Measurements from ENCODE around the gene BEST4. TPM values are rescaled to one million over a fixed set of nuclear protein-coding genes. Genes with fewer than 3 reads are reported as not detected.
"Not testable (repeated sequence)": the region's sequence is repeated elsewhere in the genome, so short reads cannot be mapped to it uniquely, and the experiment has no call there.

Gene BEST4
- total and polyA plus RNA-seq, 10 donors: 0.16 to 0.89 (median 0.40) TPM; not detected in 3

DNA sequence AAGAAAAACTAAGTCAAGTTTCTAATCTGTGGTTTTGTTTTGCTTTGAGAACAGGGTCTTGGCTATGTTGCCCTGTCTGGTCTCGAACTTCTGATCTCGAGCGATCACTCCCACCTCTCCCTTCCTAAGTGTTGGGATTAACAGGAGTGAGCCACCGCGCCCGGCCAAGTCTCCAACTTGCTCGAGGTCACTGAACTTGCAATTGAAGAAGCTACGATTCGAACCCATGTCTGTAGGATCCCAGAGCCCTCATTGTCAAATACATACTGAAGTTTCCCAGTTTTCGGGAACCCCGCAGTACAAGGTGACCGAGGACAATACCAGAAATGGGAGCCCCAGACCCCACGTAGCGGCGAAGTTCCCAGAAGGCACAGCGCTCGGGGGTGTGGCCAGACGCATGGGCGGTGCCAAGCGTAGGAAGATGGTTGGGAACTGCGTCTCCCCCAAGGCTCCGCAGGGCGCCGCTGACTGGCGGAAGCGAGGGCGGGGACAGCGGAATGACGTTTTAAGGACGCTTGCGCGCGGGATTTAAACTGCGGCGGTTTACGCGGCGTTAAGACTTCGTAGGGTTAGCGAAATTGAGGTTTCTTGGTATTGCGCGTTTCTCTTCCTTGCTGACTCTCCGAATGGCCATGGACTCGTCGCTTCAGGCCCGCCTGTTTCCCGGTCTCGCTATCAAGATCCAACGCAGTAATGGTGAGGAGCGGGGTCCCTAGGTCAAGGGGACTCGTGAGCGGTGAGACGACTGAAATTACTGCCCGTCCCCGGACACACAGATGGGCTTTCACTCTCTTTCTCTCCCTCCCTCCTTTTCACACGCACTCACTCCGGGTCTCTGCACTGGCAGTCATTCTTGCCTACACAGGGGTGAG is 48.4 kb downstream of the BEST4 start, which contains the start of gene KIF2C:
TSS of gene KIF2C (plus strand) at position 531 of the 872 bp plus-strand sequence. CDS start at position 627, 96 bp downstream.
- TF ChIP-seq, protein P1, sequence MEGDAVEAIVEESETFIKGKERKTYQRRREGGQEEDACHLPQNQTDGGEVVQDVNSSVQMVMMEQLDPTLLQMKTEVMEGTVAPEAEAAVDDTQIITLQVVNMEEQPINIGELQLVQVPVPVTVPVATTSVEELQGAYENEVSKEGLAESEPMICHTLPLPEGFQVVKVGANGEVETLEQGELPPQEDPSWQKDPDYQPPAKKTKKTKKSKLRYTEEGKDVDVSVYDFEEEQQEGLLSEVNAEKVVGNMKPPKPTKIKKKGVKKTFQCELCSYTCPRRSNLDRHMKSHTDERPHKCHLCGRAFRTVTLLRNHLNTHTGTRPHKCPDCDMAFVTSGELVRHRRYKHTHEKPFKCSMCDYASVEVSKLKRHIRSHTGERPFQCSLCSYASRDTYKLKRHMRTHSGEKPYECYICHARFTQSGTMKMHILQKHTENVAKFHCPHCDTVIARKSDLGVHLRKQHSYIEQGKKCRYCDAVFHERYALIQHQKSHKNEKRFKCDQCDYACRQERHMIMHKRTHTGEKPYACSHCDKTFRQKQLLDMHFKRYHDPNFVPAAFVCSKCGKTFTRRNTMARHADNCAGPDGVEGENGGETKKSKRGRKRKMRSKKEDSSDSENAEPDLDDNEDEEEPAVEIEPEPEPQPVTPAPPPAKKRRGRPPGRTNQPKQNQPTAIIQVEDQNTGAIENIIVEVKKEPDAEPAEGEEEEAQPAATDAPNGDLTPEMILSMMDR (IDR thresholded peaks at IDR 0.05 in 8 of 11, conservative IDR thresholded peaks at IDR 0.05 in 3 of 11): peak in 5 of 11 experiments; percentile 13 to 65 (median 47)
- peak; percentile 94 to 97 (median 96) for TF ChIP-seq POLR2AphosphoS5 (IDR thresholded peaks at IDR 0.05)
- peak in 2 of 3 donors; percentile 21 to 25 for TF ChIP-seq POLR2A (IDR thresholded peaks at IDR 0.05)
- peaks cover 0 to 9% (median 0%) of the 10 kb centered on the region in 6 donors for H3K36me3 ChIP-seq
- H3K4me1 ChIP-seq: peaks cover 4 to 19% (median 14%) of the 10 kb centered on the region in 6 donors
- no peaks in the 10 kb centered on the region for H3K9me3 ChIP-seq
- H3K27me3 ChIP-seq (replicated peaks in 1 of 7): no peaks in the 10 kb centered on the region
- H3K4me3 ChIP-seq: peak within 1 kb of the TSS; percentile 39 to 73 (median 48)
- peak; percentile 99 for DNase-seq
- WGBS, 5 donors: 0% methylated on average over 41 to 57 of the region's 57 CpGs
- H3K27ac ChIP-seq: peak within 1 kb of the TSS; percentile 85 to 93 (median 90)
- intact Hi-C loops (cut with DNase I; ENCODE audit: low total_unique reads): loop anchor here (10.0 kb wide), 1 partner anchor 45 kb away; the partner anchor contains the start of gene BEST4

GRCh38 chr1:44738953-44739306 is 49.0 kb downstream of the BEST4 start:
- H3K36me3 ChIP-seq; H3K9me3 ChIP-seq; DNase-seq; H3K27me3 ChIP-seq (replicated peaks in 1 of 7): not testable (repeated sequence)
- peak overlapping the region; percentile 39 to 73 (median 48) for H3K4me3 ChIP-seq
- H3K27ac ChIP-seq: peak overlapping the region; percentile 85 to 93 (median 90)
- intact Hi-C loops (cut with DNase I; ENCODE audit: low total_unique reads): loop anchor here (10.0 kb wide), 1 partner anchor 46 kb away; the partner anchor contains the start of gene BEST4
- H3K4me1 ChIP-seq: peaks cover 4 to 19% (median 14%) of the 10 kb centered on the region in 6 donors
- 42 to 100% (median 77%) methylated on average over 1 of the region's 1 CpG for WGBS, 5 donors

DNA sequence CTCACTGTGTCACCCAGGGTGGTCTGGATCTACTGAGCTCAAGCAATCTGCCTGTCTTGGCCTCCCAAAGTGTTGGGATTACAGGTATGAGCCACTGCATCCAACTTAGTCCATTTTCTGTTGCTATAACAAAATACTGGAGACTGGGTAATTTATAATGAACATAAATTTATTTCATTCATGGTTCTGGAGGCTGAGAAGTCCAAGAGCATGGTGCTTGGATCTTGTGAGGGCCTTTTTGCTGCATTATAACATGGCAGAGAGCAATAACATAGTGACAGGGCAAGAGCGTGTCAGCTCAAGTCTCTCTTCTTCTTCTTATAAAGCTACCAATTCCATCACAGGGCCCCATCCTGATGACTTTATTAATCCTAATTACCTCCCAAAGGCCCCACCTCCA is 52.0 kb downstream of the BEST4 start:
- H3K27me3 ChIP-seq (replicated peaks in 1 of 7): no peaks in the 10 kb centered on the region
- TF ChIP-seq POLR2AphosphoS5 (IDR thresholded peaks at IDR 0.05) (no peak), POLR2A (IDR thresholded peaks at IDR 0.05) (no peak)
- TF ChIP-seq, protein P1 (IDR thresholded peaks at IDR 0.05 in 8 of 11, conservative IDR thresholded peaks at IDR 0.05 in 3 of 11): no peak
- no peaks in the 10 kb centered on the region for H3K9me3 ChIP-seq
- no peak overlapping the region for H3K27ac ChIP-seq
- no peak overlapping the region for H3K4me3 ChIP-seq
- WGBS, 5 donors: 88 to 100% (median 94%) methylated on average over 1 of the region's 1 CpG
- intact Hi-C loops (cut with DNase I; ENCODE audit: low total_unique reads): loop anchor here (10.0 kb wide), 1 partner anchor 49 kb away; the partner anchor contains the start of gene BEST4
- peaks cover 4 to 35% (median 20%) of the 10 kb centered on the region in 6 donors for H3K4me1 ChIP-seq
- no peaks in the 10 kb centered on the region for H3K36me3 ChIP-seq
- no peak for DNase-seq

GRCh38 chr1:44733784-44734183 is 54.2 kb downstream of the BEST4 start:
- TF ChIP-seq, protein P1 (IDR thresholded peaks at IDR 0.05 in 8 of 11, conservative IDR thresholded peaks at IDR 0.05 in 3 of 11): no peak
- no peak for TF ChIP-seq POLR2AphosphoS5 (IDR thresholded peaks at IDR 0.05)
- no peak for TF ChIP-seq POLR2A (IDR thresholded peaks at IDR 0.05)
- Histone ChIP-seq H3K4me3 (no peak overlapping the region), H3K4me1 (peaks cover 14 to 39% (median 27%) of the 10 kb centered on the region in 6 donors), H3K27me3 (replicated peaks in 1 of 7) (no peaks in the 10 kb centered on the region), H3K9me3 (no peaks in the 10 kb centered on the region), H3K36me3 (no peaks in the 10 kb centered on the region), H3K27ac (peak overlapping the region in 5 of 8 donors; percentile 2 to 47 (median 26))
- intact Hi-C loops (cut with DNase I; ENCODE audit: low total_unique reads): loop anchor here (10.0 kb wide), 1 partner anchor 51 kb away; the partner anchor contains the start of gene BEST4
- WGBS, 5 donors: 79 to 100% (median 94%) methylated on average over 1 of the region's 1 CpG
- no peak for DNase-seq

Small RNA genes lying within 50 kb of the gene (small RNA-seq; reads per million reads assigned to genes)
- gene SNORD38A (511 to 743 (median 539) reads per million in 4 donors), gene SNORD38B (0 reads per million in 4 donors), gene SNORD46 (2,579 to 3,281 (median 3,146) reads per million in 4 donors), gene SNORD55 (0 reads per million in 4 donors)

Other genes with a start within 250 kb of the BEST4 start
- 1 to 10 TPM; 4.3 to 7.5 (median 5.4) TPM for gene TMEM53, start 113.7 kb downstream of the BEST4 start, total RNA-seq
- 1 to 10 TPM; 4.9 to 5.7 (median 5.5) TPM for gene TMEM53, start 113.7 kb downstream of the BEST4 start, polyA plus RNA-seq
- gene ARMH1, start 113.5 kb downstream of the BEST4 start, total RNA-seq: 10 to 100 TPM; 12.2 to 24.7 (median 16.2) TPM
- gene ARMH1, start 113.5 kb downstream of the BEST4 start, polyA plus RNA-seq: 10 to 100 TPM; 43.9 to 86.0 (median 77.4) TPM
- not detected for gene RNU5D-1, start 57.0 kb downstream of the BEST4 start, total RNA-seq
- gene RNU5D-1, start 57.0 kb downstream of the BEST4 start, polyA plus RNA-seq: not detected
- 1 to 10 TPM; 1.6 to 6.6 (median 5.0) TPM for gene KIF2C, start 48.3 kb downstream of the BEST4 start, total RNA-seq
- gene KIF2C, start 48.3 kb downstream of the BEST4 start, polyA plus RNA-seq: 1 to 10 TPM; 1.4 to 7.6 (median 2.9) TPM
- gene RPS8, start 12.6 kb downstream of the BEST4 start, total RNA-seq: 1,000 to 10,000 TPM; 1,626 to 2,405 (median 2,159) TPM
- 1,000 to 10,000 TPM; 4,436 to 6,194 (median 5,972) TPM for gene RPS8, start 12.6 kb downstream of the BEST4 start, polyA plus RNA-seq
- gene PLK3, start 12.2 kb upstream of the BEST4 start, total RNA-seq: 10 to 100 TPM; 22.0 to 51.7 (median 33.1) TPM
- gene PLK3, start 12.2 kb upstream of the BEST4 start, polyA plus RNA-seq: 10 to 100 TPM; 14.7 to 24.6 (median 24.3) TPM
- 1 to 10 TPM in 2 of 7 donors, under 1 TPM in 2, not detected in 3; 0.82 to 2.1 (median 1.1) TPM for gene DYNLT4, start 19.2 kb upstream of the BEST4 start, total RNA-seq
- under 1 TPM; 0.15 to 0.58 (median 0.22) TPM for gene DYNLT4, start 19.2 kb upstream of the BEST4 start, polyA plus RNA-seq
- 10 to 100 TPM in 1 of 7 donors, 1 to 10 TPM in 6; 2.8 to 11.9 (median 7.3) TPM for gene BTBD19, start 20.4 kb upstream of the BEST4 start, total RNA-seq
- gene BTBD19, start 20.4 kb upstream of the BEST4 start, polyA plus RNA-seq: 1 to 10 TPM in 2 of 3 donors, under 1 TPM in 1; 0.73 to 5.5 (median 1.1) TPM
- 1 to 10 TPM; 1.0 to 1.5 (median 1.2) TPM for gene PTCH2, start 55.1 kb upstream of the BEST4 start, total RNA-seq
- gene PTCH2, start 55.1 kb upstream of the BEST4 start, polyA plus RNA-seq: 1 to 10 TPM in 2 of 3 donors, under 1 TPM in 1; 0.56 to 1.6 (median 1.3) TPM
- 10 to 100 TPM; 14.5 to 28.8 (median 23.4) TPM for gene EIF2B3, start 198.4 kb upstream of the BEST4 start, total RNA-seq
- gene EIF2B3, start 198.4 kb upstream of the BEST4 start, polyA plus RNA-seq: 10 to 100 TPM in 2 of 3 donors, 1 to 10 TPM in 1; 7.4 to 15.2 (median 13.7) TPM
- 10 to 100 TPM; 33.2 to 50.7 (median 37.6) TPM for gene HECTD3, start 223.2 kb upstream of the BEST4 start, total RNA-seq
- 10 to 100 TPM; 13.3 to 24.9 (median 15.9) TPM for gene HECTD3, start 223.2 kb upstream of the BEST4 start, polyA plus RNA-seq
- 10 to 100 TPM; 41.5 to 70.4 (median 65.4) TPM for gene UROD, start 224.1 kb upstream of the BEST4 start, total RNA-seq
- gene UROD, start 224.1 kb upstream of the BEST4 start, polyA plus RNA-seq: 10 to 100 TPM; 69.8 to 90.9 (median 80.0) TPM

All from spleen (tissue), 11 donors.